ENCODE data around the gene CLCA2. TPM values are rescaled to one million over a fixed set of nuclear protein-coding genes. Genes with fewer than 3 reads are reported as not detected.

Gene CLCA2
- total and polyA plus RNA-seq, 2 experiments from 2014 or later, result not detected

DNA sequence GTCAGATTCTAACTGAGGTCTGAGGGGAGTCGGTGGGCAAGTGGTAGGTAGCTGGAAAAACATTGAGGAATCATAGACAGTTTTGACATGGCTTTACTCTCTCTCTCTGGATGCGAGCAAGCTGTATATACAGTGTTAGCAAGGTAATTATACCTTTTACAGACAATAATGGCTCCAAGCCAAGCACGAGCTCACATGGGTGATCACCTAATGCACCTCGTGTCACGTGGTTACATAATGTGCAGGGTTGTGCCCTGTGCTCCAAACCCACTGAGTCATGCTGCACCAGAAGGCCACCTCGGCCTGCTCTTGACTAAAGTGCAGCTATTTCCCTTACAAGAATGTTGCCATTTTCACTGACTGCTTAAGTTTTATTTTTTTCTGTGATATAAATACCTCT is 7.6 kb upstream of the CLCA2 start (continued):
- TF ChIP-seq EZH2phosphoT487 (IDR thresholded peaks at IDR 0.05; ENCODE audit: unreplicated experiment) (no peak), ZNF114 (CRISPR knock-in tag; IDR thresholded peaks at IDR 0.05) (no peak), ZNF331 (CRISPR knock-in tag; IDR thresholded peaks at IDR 0.05; ENCODE audit: low read depth) (no peak), CREB1 (CRISPR knock-in tag; IDR thresholded peaks at IDR 0.05; ENCODE audit: low read depth) (no peak), NANOG (IDR thresholded peaks at IDR 0.05; ENCODE audit: borderline replicate concordance) (no peak), JUNB (IDR thresholded peaks at IDR 0.05; ENCODE audit: unreplicated experiment) (no peak), POLR2AphosphoS5 (IDR thresholded peaks at IDR 0.05; ENCODE audit: low read depth) (no peak), STAT1 (IDR thresholded peaks at IDR 0.05; ENCODE audit: unreplicated experiment) (no peak)
- TF ChIP-seq, protein P1, sequence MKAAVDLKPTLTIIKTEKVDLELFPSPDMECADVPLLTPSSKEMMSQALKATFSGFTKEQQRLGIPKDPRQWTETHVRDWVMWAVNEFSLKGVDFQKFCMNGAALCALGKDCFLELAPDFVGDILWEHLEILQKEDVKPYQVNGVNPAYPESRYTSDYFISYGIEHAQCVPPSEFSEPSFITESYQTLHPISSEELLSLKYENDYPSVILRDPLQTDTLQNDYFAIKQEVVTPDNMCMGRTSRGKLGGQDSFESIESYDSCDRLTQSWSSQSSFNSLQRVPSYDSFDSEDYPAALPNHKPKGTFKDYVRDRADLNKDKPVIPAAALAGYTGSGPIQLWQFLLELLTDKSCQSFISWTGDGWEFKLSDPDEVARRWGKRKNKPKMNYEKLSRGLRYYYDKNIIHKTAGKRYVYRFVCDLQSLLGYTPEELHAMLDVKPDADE (IDR thresholded peaks at IDR 0.05), result no peak
- TF ChIP-seq, protein P2, sequence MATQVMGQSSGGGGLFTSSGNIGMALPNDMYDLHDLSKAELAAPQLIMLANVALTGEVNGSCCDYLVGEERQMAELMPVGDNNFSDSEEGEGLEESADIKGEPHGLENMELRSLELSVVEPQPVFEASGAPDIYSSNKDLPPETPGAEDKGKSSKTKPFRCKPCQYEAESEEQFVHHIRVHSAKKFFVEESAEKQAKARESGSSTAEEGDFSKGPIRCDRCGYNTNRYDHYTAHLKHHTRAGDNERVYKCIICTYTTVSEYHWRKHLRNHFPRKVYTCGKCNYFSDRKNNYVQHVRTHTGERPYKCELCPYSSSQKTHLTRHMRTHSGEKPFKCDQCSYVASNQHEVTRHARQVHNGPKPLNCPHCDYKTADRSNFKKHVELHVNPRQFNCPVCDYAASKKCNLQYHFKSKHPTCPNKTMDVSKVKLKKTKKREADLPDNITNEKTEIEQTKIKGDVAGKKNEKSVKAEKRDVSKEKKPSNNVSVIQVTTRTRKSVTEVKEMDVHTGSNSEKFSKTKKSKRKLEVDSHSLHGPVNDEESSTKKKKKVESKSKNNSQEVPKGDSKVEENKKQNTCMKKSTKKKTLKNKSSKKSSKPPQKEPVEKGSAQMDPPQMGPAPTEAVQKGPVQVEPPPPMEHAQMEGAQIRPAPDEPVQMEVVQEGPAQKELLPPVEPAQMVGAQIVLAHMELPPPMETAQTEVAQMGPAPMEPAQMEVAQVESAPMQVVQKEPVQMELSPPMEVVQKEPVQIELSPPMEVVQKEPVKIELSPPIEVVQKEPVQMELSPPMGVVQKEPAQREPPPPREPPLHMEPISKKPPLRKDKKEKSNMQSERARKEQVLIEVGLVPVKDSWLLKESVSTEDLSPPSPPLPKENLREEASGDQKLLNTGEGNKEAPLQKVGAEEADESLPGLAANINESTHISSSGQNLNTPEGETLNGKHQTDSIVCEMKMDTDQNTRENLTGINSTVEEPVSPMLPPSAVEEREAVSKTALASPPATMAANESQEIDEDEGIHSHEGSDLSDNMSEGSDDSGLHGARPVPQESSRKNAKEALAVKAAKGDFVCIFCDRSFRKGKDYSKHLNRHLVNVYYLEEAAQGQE (IDR thresholded peaks at IDR 0.05; ENCODE audit: unreplicated experiment), result no peak

DNA sequence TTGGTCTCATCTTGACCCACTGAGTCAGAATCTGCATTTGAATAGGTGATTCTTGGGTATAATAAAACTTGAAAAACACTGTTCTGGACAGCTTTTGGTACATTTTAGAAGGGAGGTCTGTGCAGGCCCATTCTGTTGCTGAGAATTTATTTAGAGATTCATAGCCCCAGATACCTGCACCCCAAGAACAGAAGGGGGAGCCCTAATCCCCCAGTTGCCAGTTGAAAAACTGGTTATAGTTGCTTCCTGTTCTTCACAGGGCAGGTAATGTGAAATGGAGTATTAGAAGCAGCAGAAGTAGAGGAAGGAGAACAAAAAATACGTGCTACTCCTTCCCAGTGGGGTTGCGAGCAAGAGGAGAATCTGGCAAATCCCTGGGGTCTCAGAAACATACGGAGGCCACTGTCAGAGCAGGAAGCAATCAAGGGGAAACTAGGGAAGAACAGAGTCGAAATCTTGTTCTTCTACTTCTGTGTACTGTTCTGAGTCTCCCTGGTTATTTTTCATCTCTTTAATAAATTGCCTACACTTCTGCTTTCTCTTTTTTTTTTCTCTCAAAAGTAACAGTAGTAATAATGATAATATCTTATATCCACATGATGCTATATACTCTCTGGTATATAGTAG is 4.6 kb upstream of the CLCA2 start:
- H3K4me2 ChIP-seq, result no peak overlapping the region
- H3K9me2 ChIP-seq (ENCODE audit: insufficient read depth), result no peaks in the 10 kb centered on the region
- Mint-ChIP-seq H3K36me3 (ENCODE audit: low read depth) (no peaks in the 10 kb centered on the region), H3K4me1 (peaks cover 5% of the 10 kb centered on the region; the same call in 2 of the 3 replicates), H3K9me3 (no peaks in the 10 kb centered on the region), H3K27ac (peak overlapping the region; percentile 92), H3K4me3 (no peak overlapping the region), H3K27me3 (ENCODE audit: insufficient read depth, low read depth, poor library complexity) (no peaks in the 10 kb centered on the region)
- H2AFZ ChIP-seq, result peak overlapping the region; percentile 45; the same call in 1 of the 2 replicates
- no peaks in the 10 kb centered on the region for H3K79me2 ChIP-seq (replicated peaks; ENCODE audit: insufficient read depth)
- H3K27me3 ChIP-seq (ENCODE audit: insufficient read depth), result no peaks in the 10 kb centered on the region
- no peak overlapping the region for H3K4me3 ChIP-seq
- DNase-seq (ENCODE audit: low spot score) (peak; percentile 68), ATAC-seq (peak; percentile 80)
- TF ChIP-seq, protein P3, sequence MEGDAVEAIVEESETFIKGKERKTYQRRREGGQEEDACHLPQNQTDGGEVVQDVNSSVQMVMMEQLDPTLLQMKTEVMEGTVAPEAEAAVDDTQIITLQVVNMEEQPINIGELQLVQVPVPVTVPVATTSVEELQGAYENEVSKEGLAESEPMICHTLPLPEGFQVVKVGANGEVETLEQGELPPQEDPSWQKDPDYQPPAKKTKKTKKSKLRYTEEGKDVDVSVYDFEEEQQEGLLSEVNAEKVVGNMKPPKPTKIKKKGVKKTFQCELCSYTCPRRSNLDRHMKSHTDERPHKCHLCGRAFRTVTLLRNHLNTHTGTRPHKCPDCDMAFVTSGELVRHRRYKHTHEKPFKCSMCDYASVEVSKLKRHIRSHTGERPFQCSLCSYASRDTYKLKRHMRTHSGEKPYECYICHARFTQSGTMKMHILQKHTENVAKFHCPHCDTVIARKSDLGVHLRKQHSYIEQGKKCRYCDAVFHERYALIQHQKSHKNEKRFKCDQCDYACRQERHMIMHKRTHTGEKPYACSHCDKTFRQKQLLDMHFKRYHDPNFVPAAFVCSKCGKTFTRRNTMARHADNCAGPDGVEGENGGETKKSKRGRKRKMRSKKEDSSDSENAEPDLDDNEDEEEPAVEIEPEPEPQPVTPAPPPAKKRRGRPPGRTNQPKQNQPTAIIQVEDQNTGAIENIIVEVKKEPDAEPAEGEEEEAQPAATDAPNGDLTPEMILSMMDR (conservative IDR thresholded peaks at IDR 0.05; ENCODE audit: low read depth in 2 of 2), result peak; percentile 78 to 80
- no peak for TF ChIP-seq NANOG (IDR thresholded peaks at IDR 0.05; ENCODE audit: borderline replicate concordance)
- H3K4me1 ChIP-seq (ENCODE audit: insufficient read depth), result no peaks in the 10 kb centered on the region
- H3K36me3 ChIP-seq (ENCODE audit: insufficient read depth), result no peaks in the 10 kb centered on the region
- H3K27ac ChIP-seq (ENCODE audit: low read depth), result no peak overlapping the region
- no peaks in the 10 kb centered on the region for H4K20me1 ChIP-seq (replicated peaks; ENCODE audit: insufficient read depth)
- H3F3A ChIP-seq (replicated peaks; ENCODE audit: low read depth), result no peaks in the 10 kb centered on the region

Measured in GM23338 (cell line).